BJ (cell line): Measurements from ENCODE around the gene SPTB. TPM values are rescaled to one million over a fixed set of nuclear protein-coding genes. Genes with fewer than 3 reads are reported as not detected.

ENCODE experiments used
- CTCF ChIA-PET: fragments of 350-600 bp; formaldehyde crosslinking; extraction: SDS; loops from one replicate; lab custom pipeline; 2021; ENCODE audit warnings: antibody characterized with exemption, inconsistent platforms; lab: Yijun Ruan, JAX
- POLR2A ChIA-PET: fragments of 300-600 bp; sonication (Branson Sonifier 250); formaldehyde crosslinking; extraction: SDS; loops from one replicate; lab custom pipeline; 2021; ENCODE audit warnings: antibody characterized with exemption; lab: Charles Lee
- DNase-seq: peaks from one replicate; pipeline ENCODE4 v3.0.0-alpha.2; 2011; ENCODE audit warnings: low read depth
- H3K27me3 ChIP-seq: 2 replicates; pipeline ENCODE4 v1.6.0; 2011; ENCODE audit warnings: low read length; ENCODE audit not compliant: control insufficient read depth, insufficient read depth
- H3K36me3 ChIP-seq: 2 replicates; pipeline ENCODE4 v1.5.1; 2011; ENCODE audit warnings: low read length; ENCODE audit not compliant: control insufficient read depth, insufficient read depth
- H3K4me3 ChIP-seq: 2 replicates; pipeline ENCODE4 v1.5.1; 2011; ENCODE audit warnings: low read depth, mild to moderate bottlenecking, control low read depth, low read length
- polyA plus RNA-seq: library from polyadenylated mRNA; depleted of rRNA; stranded (reverse); fragments of >200 nt; gene quantifications from 2 replicates; pipeline ENCODE4 v1.2.3, GENCODE V29; 2011
- TF ChIP-seq, protein P1 (sequence below): IDR thresholded peaks from 2 replicates; pipeline ENCODE4 v1.5.1; 2011; ENCODE audit warnings: low read depth, mild to moderate bottlenecking, control low read depth, inconsistent platforms, low read length, moderate library complexity; ENCODE audit not compliant: insufficient read depth

The SPTB gene
- polyA plus RNA-seq, 1 experiment = 0.02 TPM

DNA sequence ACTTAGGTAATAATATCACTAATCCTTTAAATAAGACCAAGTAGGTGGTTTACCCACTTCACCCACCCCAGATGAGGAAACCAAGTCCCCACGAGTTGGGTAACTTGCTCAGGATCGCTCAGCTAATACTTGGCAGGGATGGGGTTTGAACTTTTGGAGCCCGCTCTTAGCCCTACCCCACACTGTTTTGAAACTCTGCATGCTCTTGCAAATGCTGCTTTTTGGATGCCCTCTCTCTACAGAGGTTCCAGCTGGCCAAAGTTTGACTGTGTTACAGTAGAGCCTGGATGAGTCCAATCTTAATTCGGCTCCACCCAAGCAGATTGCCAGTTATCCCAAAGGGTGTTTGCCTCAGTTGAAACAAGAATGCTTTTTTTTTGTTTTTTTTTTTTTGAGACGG lies 168.7 kb downstream of the SPTB start:
- TF ChIP-seq, protein P1, sequence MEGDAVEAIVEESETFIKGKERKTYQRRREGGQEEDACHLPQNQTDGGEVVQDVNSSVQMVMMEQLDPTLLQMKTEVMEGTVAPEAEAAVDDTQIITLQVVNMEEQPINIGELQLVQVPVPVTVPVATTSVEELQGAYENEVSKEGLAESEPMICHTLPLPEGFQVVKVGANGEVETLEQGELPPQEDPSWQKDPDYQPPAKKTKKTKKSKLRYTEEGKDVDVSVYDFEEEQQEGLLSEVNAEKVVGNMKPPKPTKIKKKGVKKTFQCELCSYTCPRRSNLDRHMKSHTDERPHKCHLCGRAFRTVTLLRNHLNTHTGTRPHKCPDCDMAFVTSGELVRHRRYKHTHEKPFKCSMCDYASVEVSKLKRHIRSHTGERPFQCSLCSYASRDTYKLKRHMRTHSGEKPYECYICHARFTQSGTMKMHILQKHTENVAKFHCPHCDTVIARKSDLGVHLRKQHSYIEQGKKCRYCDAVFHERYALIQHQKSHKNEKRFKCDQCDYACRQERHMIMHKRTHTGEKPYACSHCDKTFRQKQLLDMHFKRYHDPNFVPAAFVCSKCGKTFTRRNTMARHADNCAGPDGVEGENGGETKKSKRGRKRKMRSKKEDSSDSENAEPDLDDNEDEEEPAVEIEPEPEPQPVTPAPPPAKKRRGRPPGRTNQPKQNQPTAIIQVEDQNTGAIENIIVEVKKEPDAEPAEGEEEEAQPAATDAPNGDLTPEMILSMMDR = no peak
- Histone ChIP-seq H3K27me3 (no peaks in the 10 kb centered on the region), H3K36me3 (no peaks in the 10 kb centered on the region), H3K4me3 (no peak overlapping the region)
- DNase-seq = no peak
- CTCF ChIA-PET = interaction anchor here (0.7 to 2.9 kb wide), 2 partner anchors 10 to 182 kb away, joined by 3 to 8 read pairs; no protein-coding TSS in a partner anchor
- POLR2A ChIA-PET = no interaction called here

GRCh38 chr14:64709126-64709525 lies 170.6 kb downstream of the SPTB start:
- Histone ChIP-seq H3K4me3 (no peak overlapping the region), H3K36me3 (no peaks in the 10 kb centered on the region), H3K27me3 (no peaks in the 10 kb centered on the region)
- DNase-seq = no peak
- TF ChIP-seq, protein P1 = no peak
- ChIA-PET POLR2A (no interaction called here), CTCF (interaction anchor here (0.9 to 2.9 kb wide), 3 partner anchors 12 to 90 kb away, joined by 3 to 8 read pairs (median 4); no protein-coding TSS in a partner anchor)

DNA sequence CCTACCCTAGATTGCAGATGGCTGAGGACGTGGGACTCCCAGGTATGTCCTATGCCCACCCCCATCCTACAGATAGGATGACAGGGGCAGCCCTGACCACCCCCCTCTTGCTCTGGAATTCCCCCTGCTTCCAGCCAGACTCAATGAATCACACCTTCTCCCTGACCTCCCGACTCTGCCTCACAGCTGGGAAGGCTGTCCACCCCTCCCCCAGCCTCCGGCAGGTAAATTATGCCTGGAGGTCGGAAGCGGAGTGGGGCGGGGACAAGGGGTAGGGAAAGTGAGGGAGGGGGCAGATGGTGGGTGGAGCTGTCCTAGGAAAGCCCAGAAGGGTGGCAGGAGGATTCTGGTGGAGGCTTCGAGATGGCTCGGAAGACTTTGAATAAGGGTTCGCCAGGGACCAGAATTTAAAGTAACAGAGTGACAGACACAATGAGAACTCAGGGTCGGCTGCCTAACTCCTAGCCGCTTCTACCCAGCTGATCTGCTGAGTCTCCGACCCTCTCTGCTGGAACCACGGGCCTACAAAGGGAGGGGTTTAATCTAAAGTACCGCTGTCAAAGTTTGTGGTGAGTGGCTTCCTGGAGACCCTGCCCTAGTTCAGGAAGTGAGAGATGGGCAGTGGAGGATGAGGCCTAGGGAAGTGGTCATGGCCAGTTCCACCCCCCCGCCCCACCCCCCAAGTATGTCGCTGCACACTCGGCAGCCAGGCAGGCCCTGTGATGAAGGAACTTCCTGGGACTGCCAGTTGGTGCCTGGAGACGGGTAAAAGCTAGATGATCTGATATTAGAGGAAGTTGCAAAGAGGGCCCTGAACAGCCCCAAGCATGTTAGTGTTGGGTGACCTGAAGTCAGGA lies 171.3 kb downstream of the SPTB start:
- no peak for DNase-seq
- Histone ChIP-seq H3K4me3 (no peak overlapping the region), H3K36me3 (no peaks in the 10 kb centered on the region), H3K27me3 (no peaks in the 10 kb centered on the region)
- ChIA-PET POLR2A (no interaction called here), CTCF (interaction anchor here (0.9 kb wide), 2 partner anchors 20 to 91 kb away, joined by 3 to 4 read pairs; no protein-coding TSS in a partner anchor)
- TF ChIP-seq, protein P1 = no peak

DNA sequence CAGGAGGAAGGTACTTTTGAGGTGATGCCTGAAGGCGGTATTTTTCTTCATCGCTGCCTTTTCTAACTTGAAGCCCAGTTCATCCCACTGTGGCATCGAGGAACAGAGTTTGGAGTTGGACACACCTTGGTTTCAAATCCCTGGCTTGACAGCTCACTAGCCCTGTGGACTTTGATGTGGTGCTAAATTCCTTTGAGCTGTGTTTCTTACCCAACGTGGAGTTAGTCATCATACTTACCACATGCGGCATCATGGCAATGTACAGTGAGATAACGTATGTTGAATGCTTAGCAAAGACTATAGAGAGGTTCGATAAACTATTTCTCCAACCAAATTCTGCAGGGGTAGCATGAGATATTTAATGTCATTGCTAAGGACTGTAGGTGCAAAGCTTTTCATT lies 172.0 kb downstream of the SPTB start:
- CTCF ChIA-PET = interaction anchor here (0.9 to 1.4 kb wide), 3 partner anchors 10 to 58 kb away, joined by 3 to 6 read pairs (median 3); no protein-coding TSS in a partner anchor
- POLR2A ChIA-PET = no interaction called here
- H3K4me3 ChIP-seq = no peak overlapping the region
- no peak for DNase-seq
- no peaks in the 10 kb centered on the region for H3K27me3 ChIP-seq
- TF ChIP-seq, protein P1 = no peak
- H3K36me3 ChIP-seq = no peaks in the 10 kb centered on the region

GRCh38 chr14:64706593-64707193 lies 173.0 kb downstream of the SPTB start:
- ChIA-PET CTCF (interaction anchor here (0.7 to 2.9 kb wide), 4 partner anchors 8 to 59 kb away, joined by 3 to 9 read pairs (median 4); no protein-coding TSS in a partner anchor), POLR2A (no interaction called here)
- Histone ChIP-seq H3K4me3 (no peak overlapping the region), H3K27me3 (no peaks in the 10 kb centered on the region), H3K36me3 (no peaks in the 10 kb centered on the region)
- TF ChIP-seq, protein P1 = no peak
- DNase-seq = no peak
